H9 (cell line): ENCODE results near the gene GPR42. TPM values are rescaled to one million over a fixed set of nuclear protein-coding genes. Genes with fewer than 3 reads are reported as not detected.

Source experiments
- DNase-seq: peaks from one replicate; pipeline ENCODE4 v3.0.0-alpha.2; 2017
- H2AFZ ChIP-seq: one replicate; pipeline ENCODE4 v1.6.1; 2013; ENCODE audit warnings: mild to moderate bottlenecking, low read length, control low read depth, moderate library complexity
- H2AK5ac ChIP-seq: 2 replicates; pipeline ENCODE4 v1.6.1; 2013; ENCODE audit warnings: low read length, control low read depth, mixed read lengths; ENCODE audit not compliant: insufficient read length
- H2BK120ac ChIP-seq: one replicate; pipeline ENCODE4 v1.6.1; 2013; ENCODE audit warnings: low read depth, mild to moderate bottlenecking, low read length, control low read depth, inconsistent platforms; ENCODE audit not compliant: poor library complexity, severe bottlenecking
- H2BK12ac ChIP-seq: 2 replicates; pipeline ENCODE4 v1.6.1; 2013; ENCODE audit warnings: low read length, control low read depth, mixed read lengths, low read depth; ENCODE audit not compliant: insufficient read length
- H2BK15ac ChIP-seq: 2 replicates; pipeline ENCODE4 v1.6.1; 2013; ENCODE audit warnings: low read depth, low read length, control low read depth
- H2BK20ac ChIP-seq: one replicate; pipeline ENCODE4 v1.6.1; 2013; ENCODE audit warnings: low read depth, mild to moderate bottlenecking, low read length, control low read depth, inconsistent platforms; ENCODE audit not compliant: poor library complexity, severe bottlenecking
- H2BK5ac ChIP-seq: 2 replicates; pipeline ENCODE4 v1.6.1; 2013; ENCODE audit warnings: low read length, control low read depth, mixed read lengths; ENCODE audit not compliant: insufficient read length
- H3K14ac ChIP-seq: 2 replicates; pipeline ENCODE4 v1.6.1; 2013; ENCODE audit warnings: low read length, control low read depth; ENCODE audit not compliant: insufficient read depth
- H3K18ac ChIP-seq: 2 replicates; pipeline ENCODE4 v1.6.1; 2013; ENCODE audit warnings: low read depth, mild to moderate bottlenecking, mixed read lengths, low read length, control low read depth; ENCODE audit not compliant: insufficient read length
- H3K23ac ChIP-seq: 2 replicates; pipeline ENCODE4 v1.6.1; 2013; ENCODE audit warnings: low read length, control low read depth, mixed read lengths, low read depth; ENCODE audit not compliant: insufficient read length
- H3K23me2 ChIP-seq: 2 replicates; pipeline ENCODE4 v1.6.1; 2013; ENCODE audit warnings: low read depth, mild to moderate bottlenecking, mixed read lengths, low read length, control low read depth; ENCODE audit not compliant: insufficient read length, poor library complexity, severe bottlenecking
- H3K27ac ChIP-seq: 2 replicates; pipeline ENCODE4 v1.5.1; 2013; ENCODE audit warnings: low read length, control low read depth, mixed read lengths, low read depth; ENCODE audit not compliant: insufficient read length
- H3K27me3 ChIP-seq: 2 replicates; pipeline ENCODE4 v1.6.1; 2013; ENCODE audit warnings: low read length, control low read depth, inconsistent platforms; ENCODE audit not compliant: insufficient read depth
- H3K4ac ChIP-seq: 2 replicates; pipeline ENCODE4 v1.6.1; 2013; ENCODE audit warnings: low read depth, mild to moderate bottlenecking, control low read depth, inconsistent platforms, low read length, moderate library complexity
- H3K4me1 ChIP-seq: 2 replicates; pipeline ENCODE4 v1.6.1; 2013; ENCODE audit warnings: low read length, control low read depth, inconsistent platforms; ENCODE audit not compliant: insufficient read depth
- H3K4me2 ChIP-seq: 2 replicates; pipeline ENCODE4 v1.6.1; 2013; ENCODE audit warnings: low read length, control low read depth, mixed read lengths; ENCODE audit not compliant: insufficient read length, insufficient read depth
- H3K56ac ChIP-seq: 2 replicates; pipeline ENCODE4 v1.6.1; 2013; ENCODE audit warnings: low read depth, mild to moderate bottlenecking, mixed read lengths, low read length, control low read depth; ENCODE audit not compliant: insufficient read length
- H3K79me1 ChIP-seq: 2 replicates; pipeline ENCODE4 v1.6.1; 2013; ENCODE audit warnings: low read depth, mild to moderate bottlenecking, moderate library complexity, low read length, control low read depth, inconsistent platforms; ENCODE audit not compliant: insufficient read depth, poor library complexity, severe bottlenecking
- H3K79me2 ChIP-seq: 2 replicates; pipeline ENCODE4 v1.6.1; 2013; ENCODE audit warnings: low read length, control low read depth, inconsistent platforms; ENCODE audit not compliant: insufficient read depth
- H3K9ac ChIP-seq: 2 replicates; pipeline ENCODE4 v1.6.1; 2013; ENCODE audit warnings: low read length, control low read depth, mixed read lengths; ENCODE audit not compliant: insufficient read length; ENCODE audit errors: extremely low read depth
- H3K9me3 ChIP-seq: one replicate; pipeline ENCODE4 v1.6.1; 2013; ENCODE audit warnings: low read depth, low read length, inconsistent platforms; ENCODE audit not compliant: control insufficient read depth
- H3T11ph ChIP-seq: one replicate; pipeline ENCODE4 v1.6.1; 2013; ENCODE audit warnings: mild to moderate bottlenecking, low read length, control low read depth, inconsistent platforms
- H4K20me1 ChIP-seq: one replicate; pipeline ENCODE4 v1.6.1; 2013; ENCODE audit not compliant: control insufficient read depth, insufficient read length, insufficient read depth
- H4K5ac ChIP-seq: 2 replicates; pipeline ENCODE4 v1.6.1; 2013; ENCODE audit warnings: low read depth, mild to moderate bottlenecking, mixed read lengths, low read length, control low read depth; ENCODE audit not compliant: insufficient read length
- H4K8ac ChIP-seq: replicated peaks from 2 replicates; pipeline ENCODE4 v1.6.1; 2013; ENCODE audit warnings: low read length, control low read depth, mixed read lengths, low read depth; ENCODE audit not compliant: insufficient read length
- H4K91ac ChIP-seq: 2 replicates; pipeline ENCODE4 v1.6.1; 2013; ENCODE audit warnings: low read depth, mild to moderate bottlenecking, moderate library complexity, mixed read lengths, low read length, control low read depth; ENCODE audit not compliant: insufficient read length
- H3K27ac Mint-ChIP-seq, 3 experiments: 2 replicates in 2 of 3; 3 replicates in 1 of 3; pipeline ENCODE4 v1.8.0; 2020 to 2021; ENCODE audit warnings: mixed read lengths in 3 of 3, mild to moderate bottlenecking in 1 of 3, moderate library complexity in 1 of 3
- H3K27me3 Mint-ChIP-seq: 2 replicates; pipeline ENCODE4 v1.8.0; 2021; ENCODE audit warnings: low read depth, mild to moderate bottlenecking, moderate library complexity, mixed read lengths
- H3K36me3 Mint-ChIP-seq, 3 experiments: 2 replicates in 2 of 3; 3 replicates in 1 of 3; pipeline ENCODE4 v1.8.0; 2020 to 2021; ENCODE audit warnings: low read depth in 3 of 3, mixed read lengths in 3 of 3; ENCODE audit not compliant: insufficient read depth in 1 of 3
- H3K4me1 Mint-ChIP-seq, 2 experiments: 2 replicates each; pipeline ENCODE4 v1.8.0; 2020; ENCODE audit warnings: mixed read lengths in 2 of 2
- H3K4me3 Mint-ChIP-seq, 2 experiments: 2 replicates in 1 of 2; 3 replicates in 1 of 2; pipeline ENCODE4 v1.8.0; 2020 to 2021; ENCODE audit warnings: mild to moderate bottlenecking in 2 of 2, mixed read lengths in 2 of 2, moderate library complexity in 1 of 2
- H3K9me3 Mint-ChIP-seq, 2 experiments: 2 replicates in 1 of 2; 3 replicates in 1 of 2; pipeline ENCODE4 v1.8.0; 2020; ENCODE audit warnings: mild to moderate bottlenecking in 2 of 2, mixed read lengths in 2 of 2, moderate library complexity in 1 of 2
- CTCF ChIP-seq: fragments of 200-600 bp; sonication (generic); conservative IDR thresholded peaks from 3 replicates; pipeline ENCODE4 v1.8.0; 2021; ENCODE audit warnings: antibody characterized with exemption, mild to moderate bottlenecking
- WGBS: extraction: QIAGEN DNeasy Blood & Tissue Kit; methylation state at CpG from one replicate; pipeline ENCODE4 v1.1.7; 2013; ENCODE audit warnings: missing lambda C conversion rate, low lambda C conversion rate, mixed read lengths; ENCODE audit not compliant: insufficient read length; ENCODE audit errors: extremely low coverage; 5-methylcytosine and 5-hydroxymethylcytosine counted together
- total RNA-seq: library from RNA; stranded (reverse); gene quantifications from 2 replicates; pipeline ENCODE4 v1.2.1, GENCODE V29; 2021

GPR42 gene
- total RNA-seq, 1 experiment from 2014 or later = not detected

GRCh38 chr19:35388277-35389054 lies 17.6 kb downstream of the GPR42 start:
- TF ChIP-seq CTCF = no peak
- no peak overlapping the region for H3K4ac ChIP-seq
- H4K8ac ChIP-seq = no peak overlapping the region

More at GRCh38 chr19:35388277-35389054, 17.6 kb downstream of the GPR42 start:
- H3K4me1 Mint-ChIP-seq = peaks cover 4% of the 10 kb centered on the region in 2 experiments; a peak in 2 of 4 replicates
- H3K27ac Mint-ChIP-seq = no peak overlapping the region
- no peak overlapping the region for H3K4me3 Mint-ChIP-seq
- H4K91ac ChIP-seq = no peak overlapping the region
- peaks cover 5 to 11% (median 9%) of the 10 kb centered on the region in 3 experiments for H3K36me3 Mint-ChIP-seq
- H3K56ac ChIP-seq = no peak overlapping the region
- H3K79me2 ChIP-seq = no peaks in the 10 kb centered on the region
- WGBS = no CpG with 5 or more reads among the region's 6 CpGs
- H2BK12ac ChIP-seq = no peak overlapping the region
- H4K20me1 ChIP-seq = no peaks in the 10 kb centered on the region
- H4K5ac ChIP-seq = no peak overlapping the region
- no peaks in the 10 kb centered on the region for H3K79me1 ChIP-seq
- H3K4me2 ChIP-seq = no peak overlapping the region
- H2BK120ac ChIP-seq = no peak overlapping the region
- no peak overlapping the region for H3K14ac ChIP-seq
- no peaks in the 10 kb centered on the region for H3K4me1 ChIP-seq
- H3K9me3 ChIP-seq = peaks cover 13% of the 10 kb centered on the region
- H3K27me3 ChIP-seq = no peaks in the 10 kb centered on the region
- DNase-seq = no peak
- H3K27ac ChIP-seq = no peak overlapping the region
- peaks cover 36 to 52% of the 10 kb centered on the region in 2 experiments for H3K9me3 Mint-ChIP-seq
- peaks cover 4% of the 10 kb centered on the region for H3K27me3 Mint-ChIP-seq
- H3K18ac ChIP-seq = no peak overlapping the region
- H2BK5ac ChIP-seq = no peak overlapping the region
- H3T11ph ChIP-seq = no peak overlapping the region
- H2BK20ac ChIP-seq = no peak overlapping the region
- H3K23ac ChIP-seq = no peak overlapping the region
- no peak overlapping the region for H2BK15ac ChIP-seq
- H3K9ac ChIP-seq = no peak overlapping the region
- no peaks in the 10 kb centered on the region for H3K23me2 ChIP-seq
- H2AFZ ChIP-seq = no peak overlapping the region
- no peak overlapping the region for H2AK5ac ChIP-seq
